ENCODE measurements around the gene EPS15. TPM values are rescaled to one million over a fixed set of nuclear protein-coding genes. Genes with fewer than 3 reads are reported as not detected.

The EPS15 gene
- total and polyA plus RNA-seq, 2 of the 8 experiments (the other 6 are each of a cell fraction or from before 2014, with no cell fraction given), result 15.9 to 57.2 TPM

DNA sequence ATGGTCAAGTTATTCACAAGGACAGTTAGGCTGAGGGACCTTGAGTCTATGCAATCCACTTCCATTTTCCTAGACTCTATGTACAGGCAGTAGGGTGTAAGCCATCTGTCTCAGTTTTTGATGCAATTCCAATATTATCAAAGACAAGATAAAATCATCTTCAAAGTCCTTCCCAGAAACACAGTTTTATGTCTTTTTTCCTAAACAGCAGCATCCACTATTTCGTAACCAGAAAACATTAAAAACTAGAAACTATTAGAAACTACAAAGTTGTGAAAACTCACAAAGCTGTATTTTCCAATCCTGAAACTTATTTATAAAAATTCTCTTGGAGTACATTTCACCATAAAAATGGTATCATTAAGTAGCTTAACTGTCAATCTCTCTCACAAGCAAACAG lies 93.8 kb downstream of the EPS15 start (continued):
- TF ChIP-seq RNF2 (IDR thresholded peaks at IDR 0.05; ENCODE audit: borderline replicate concordance, low read depth, low read length, missing control alignments, poor library complexity, severe bottlenecking) (no peak), PHF8 (conservative IDR thresholded peaks at IDR 0.05; ENCODE audit: low read depth, low read length) (no peak), NRF1 (IDR thresholded peaks at IDR 0.05; ENCODE audit: low read depth, low read length) (no peak), BACH1 (IDR thresholded peaks at IDR 0.05; ENCODE audit: low read length) (no peak), CEBPB (IDR thresholded peaks at IDR 0.05; ENCODE audit: low read depth, low read length) (no peak), CHD2 (IDR thresholded peaks at IDR 0.05; ENCODE audit: low read length) (no peak), TBP (IDR thresholded peaks at IDR 0.05; ENCODE audit: low read depth, low read length) (no peak), BRCA1 (IDR thresholded peaks at IDR 0.05; ENCODE audit: low read depth, low read length) (no peak), SAP30 (IDR thresholded peaks at IDR 0.05; ENCODE audit: insufficient read depth, insufficient replicate concordance, low read length) (no peak), SRF (IDR thresholded peaks at IDR 0.05; ENCODE audit: low read depth, low read length) (no peak)
- TF ChIP-seq, protein P1, sequence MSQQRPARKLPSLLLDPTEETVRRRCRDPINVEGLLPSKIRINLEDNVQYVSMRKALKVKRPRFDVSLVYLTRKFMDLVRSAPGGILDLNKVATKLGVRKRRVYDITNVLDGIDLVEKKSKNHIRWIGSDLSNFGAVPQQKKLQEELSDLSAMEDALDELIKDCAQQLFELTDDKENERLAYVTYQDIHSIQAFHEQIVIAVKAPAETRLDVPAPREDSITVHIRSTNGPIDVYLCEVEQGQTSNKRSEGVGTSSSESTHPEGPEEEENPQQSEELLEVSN (IDR thresholded peaks at IDR 0.05), result no peak

All from H1 (cell line).